ENCODE data around the gene WDFY2.
"Not testable (repeated sequence)": the region's sequence is repeated elsewhere in the genome, so short reads cannot be mapped to it uniquely, and the experiment has no call there.

Gene WDFY2

GRCh38 chr13:51590971-51591627, 6.8 kb downstream of the WDFY2 start:
- Histone ChIP-seq H3K9me3 (ENCODE audit: insufficient read depth, low read length) (no peaks in the 10 kb centered on the region), H3K9ac (ENCODE audit: insufficient read length, low read depth) (no peak overlapping the region), H3K4me1 (ENCODE audit: insufficient read depth, insufficient read length) (no peaks in the 10 kb centered on the region), H3K27me3 (ENCODE audit: insufficient read depth, insufficient read length) (no peaks in the 10 kb centered on the region), H3K4me3 (ENCODE audit: insufficient read length, low read depth) (no peak overlapping the region), H3K36me3 (ENCODE audit: insufficient read depth, insufficient read length, low read length) (no peaks in the 10 kb centered on the region)
- DNase-seq (ENCODE audit: low read depth, low spot score) = no peak
- TF ChIP-seq YY1 (IDR thresholded peaks at IDR 0.05; ENCODE audit: insufficient read depth, insufficient read length) (no peak), SUZ12 (IDR thresholded peaks at IDR 0.05; ENCODE audit: extremely low read depth, insufficient read depth, insufficient read length) (no peak), ZNF274 (IDR thresholded peaks at IDR 0.05; ENCODE audit: low read depth, low read length) (no peak)

- not testable (repeated sequence) for DNase-seq (ENCODE audit: low read depth, low spot score); H3K27me3 ChIP-seq (ENCODE audit: insufficient read depth, insufficient read length); H3K9me3 ChIP-seq (ENCODE audit: insufficient read depth, low read length); H3K4me3 ChIP-seq (ENCODE audit: insufficient read length, low read depth); H3K4me1 ChIP-seq (ENCODE audit: insufficient read depth, insufficient read length); H3K9ac ChIP-seq (ENCODE audit: insufficient read length, low read depth); H3K36me3 ChIP-seq (ENCODE audit: insufficient read depth, insufficient read length, low read length)
Observed at GRCh38 chr13:51591938-51592337, 7.7 kb downstream of the WDFY2 start.

- no peak overlapping the region for H3K4me3 ChIP-seq (ENCODE audit: insufficient read length, low read depth)
- DNase-seq (ENCODE audit: low read depth, low spot score) = no peak
- H3K27me3 ChIP-seq (ENCODE audit: insufficient read depth, insufficient read length) = no peaks in the 10 kb centered on the region
- no peak for TF ChIP-seq ZNF274 (IDR thresholded peaks at IDR 0.05; ENCODE audit: low read depth, low read length)
- TF ChIP-seq SUZ12 (IDR thresholded peaks at IDR 0.05; ENCODE audit: extremely low read depth, insufficient read depth, insufficient read length) = no peak
- no peak for TF ChIP-seq YY1 (IDR thresholded peaks at IDR 0.05; ENCODE audit: insufficient read depth, insufficient read length)
- H3K9me3 ChIP-seq (ENCODE audit: insufficient read depth, low read length) = no peaks in the 10 kb centered on the region
- H3K4me1 ChIP-seq (ENCODE audit: insufficient read depth, insufficient read length) = no peaks in the 10 kb centered on the region
- H3K9ac ChIP-seq (ENCODE audit: insufficient read length, low read depth) = no peak overlapping the region
- H3K36me3 ChIP-seq (ENCODE audit: insufficient read depth, insufficient read length, low read length) = no peaks in the 10 kb centered on the region
Observed at GRCh38 chr13:51594432-51594831, 10.2 kb downstream of the WDFY2 start.

GRCh38 chr13:51595416-51595815, 11.2 kb downstream of the WDFY2 start:
- no peak overlapping the region for H3K9ac ChIP-seq (ENCODE audit: insufficient read length, low read depth)
- no peaks in the 10 kb centered on the region for H3K9me3 ChIP-seq (ENCODE audit: insufficient read depth, low read length)
- no peaks in the 10 kb centered on the region for H3K36me3 ChIP-seq (ENCODE audit: insufficient read depth, insufficient read length, low read length)
- DNase-seq (ENCODE audit: low read depth, low spot score) = no peak
- H3K27me3 ChIP-seq (ENCODE audit: insufficient read depth, insufficient read length) = no peaks in the 10 kb centered on the region
- no peaks in the 10 kb centered on the region for H3K4me1 ChIP-seq (ENCODE audit: insufficient read depth, insufficient read length)
- no peak for TF ChIP-seq SUZ12 (IDR thresholded peaks at IDR 0.05; ENCODE audit: extremely low read depth, insufficient read depth, insufficient read length)
- no peak for TF ChIP-seq ZNF274 (IDR thresholded peaks at IDR 0.05; ENCODE audit: low read depth, low read length)
- TF ChIP-seq YY1 (IDR thresholded peaks at IDR 0.05; ENCODE audit: insufficient read depth, insufficient read length) = no peak
- H3K4me3 ChIP-seq (ENCODE audit: insufficient read length, low read depth) = no peak overlapping the region

- TF ChIP-seq ZNF274 (IDR thresholded peaks at IDR 0.05; ENCODE audit: low read depth, low read length) (no peak), SUZ12 (IDR thresholded peaks at IDR 0.05; ENCODE audit: extremely low read depth, insufficient read depth, insufficient read length) (no peak), YY1 (IDR thresholded peaks at IDR 0.05; ENCODE audit: insufficient read depth, insufficient read length) (no peak)
- no peaks in the 10 kb centered on the region for H3K4me1 ChIP-seq (ENCODE audit: insufficient read depth, insufficient read length)
- H3K27me3 ChIP-seq (ENCODE audit: insufficient read depth, insufficient read length) = no peaks in the 10 kb centered on the region
- no peak overlapping the region for H3K4me3 ChIP-seq (ENCODE audit: insufficient read length, low read depth)
- no peak overlapping the region for H3K9ac ChIP-seq (ENCODE audit: insufficient read length, low read depth)
- H3K9me3 ChIP-seq (ENCODE audit: insufficient read depth, low read length) = no peaks in the 10 kb centered on the region
- no peak for DNase-seq (ENCODE audit: low read depth, low spot score)
- no peaks in the 10 kb centered on the region for H3K36me3 ChIP-seq (ENCODE audit: insufficient read depth, insufficient read length, low read length)
Observed at GRCh38 chr13:51596541-51596940, 12.3 kb downstream of the WDFY2 start.

GRCh38 chr13:51599444-51600176, 15.3 kb downstream of the WDFY2 start:
- no peak overlapping the region for H3K4me3 ChIP-seq (ENCODE audit: insufficient read length, low read depth)
- no peaks in the 10 kb centered on the region for H3K27me3 ChIP-seq (ENCODE audit: insufficient read depth, insufficient read length)
- no peak overlapping the region for H3K9ac ChIP-seq (ENCODE audit: insufficient read length, low read depth)
- no peaks in the 10 kb centered on the region for H3K36me3 ChIP-seq (ENCODE audit: insufficient read depth, insufficient read length, low read length)
- H3K4me1 ChIP-seq (ENCODE audit: insufficient read depth, insufficient read length) = no peaks in the 10 kb centered on the region
- TF ChIP-seq ZNF274 (IDR thresholded peaks at IDR 0.05; ENCODE audit: low read depth, low read length) (no peak), SUZ12 (IDR thresholded peaks at IDR 0.05; ENCODE audit: extremely low read depth, insufficient read depth, insufficient read length) (no peak), YY1 (IDR thresholded peaks at IDR 0.05; ENCODE audit: insufficient read depth, insufficient read length) (no peak)
- no peak for DNase-seq (ENCODE audit: low read depth, low spot score)
- no peaks in the 10 kb centered on the region for H3K9me3 ChIP-seq (ENCODE audit: insufficient read depth, low read length)

- no peaks in the 10 kb centered on the region for H3K9me3 ChIP-seq (ENCODE audit: insufficient read depth, low read length)
- TF ChIP-seq YY1 (IDR thresholded peaks at IDR 0.05; ENCODE audit: insufficient read depth, insufficient read length) (no peak), ZNF274 (IDR thresholded peaks at IDR 0.05; ENCODE audit: low read depth, low read length) (no peak), SUZ12 (IDR thresholded peaks at IDR 0.05; ENCODE audit: extremely low read depth, insufficient read depth, insufficient read length) (no peak)
- no peaks in the 10 kb centered on the region for H3K4me1 ChIP-seq (ENCODE audit: insufficient read depth, insufficient read length)
- no peaks in the 10 kb centered on the region for H3K27me3 ChIP-seq (ENCODE audit: insufficient read depth, insufficient read length)
- no peak for DNase-seq (ENCODE audit: low read depth, low spot score)
- no peak overlapping the region for H3K9ac ChIP-seq (ENCODE audit: insufficient read length, low read depth)
- no peak overlapping the region for H3K4me3 ChIP-seq (ENCODE audit: insufficient read length, low read depth)
- H3K36me3 ChIP-seq (ENCODE audit: insufficient read depth, insufficient read length, low read length) = no peaks in the 10 kb centered on the region
Observed at GRCh38 chr13:51600703-51601102, 16.4 kb downstream of the WDFY2 start.
